HepG2 (cell line): ENCODE data around the gene PSKH1.

Experiments
- CAMTA2 ChIP-seq: sonication (generic); formaldehyde crosslinking; IDR thresholded peaks from 2 replicates; pipeline ENCODE4 v1.4.0; 2020; ENCODE audit warnings: mild to moderate bottlenecking, missing genetic modification reagents, borderline replicate concordance
- CREB1 ChIP-seq, 2 experiments: fragments of 450-650 bp in 1 of 2; IDR thresholded peaks; 2 replicates each; pipeline ENCODE4 v1.6.1; 2016 to 2017; ENCODE audit warnings: control low read depth in 1 of 2, mild to moderate bottlenecking in 1 of 2, missing compliant biosample characterization in 1 of 2, missing genetic modification characterization in 1 of 2
- CTCF ChIP-seq: sonication (generic); formaldehyde crosslinking; IDR thresholded peaks from 2 replicates; pipeline ENCODE4 v1.5.0; 2020; ENCODE audit warnings: mild to moderate bottlenecking, missing genetic modification reagents, moderate library complexity
- EHMT2 ChIP-seq: fragments of 200-600 bp; sonication (generic); IDR thresholded peaks from 2 replicates; pipeline ENCODE4 v1.7.0; 2017; ENCODE audit warnings: antibody characterized with exemption, low read depth, low read length, borderline replicate concordance
- EZH2 ChIP-seq: conservative IDR thresholded peaks from 2 replicates; pipeline ENCODE4 v1.6.1; 2012; ENCODE audit warnings: mild to moderate bottlenecking, low read depth, low read length, moderate library complexity
- HINFP ChIP-seq: sonication (generic); formaldehyde crosslinking; IDR thresholded peaks from 2 replicates; pipeline ENCODE4 v1.4.0; 2020; ENCODE audit warnings: low read depth, mild to moderate bottlenecking, missing genetic modification reagents
- HNRNPLL ChIP-seq: fragments of 200-400 bp; formaldehyde crosslinking; IDR thresholded peaks from 2 replicates; pipeline ENCODE4 v1.6.1; 2017; ENCODE audit warnings: mild to moderate bottlenecking, low read depth, low read length; ENCODE audit not compliant: poor library complexity, severe bottlenecking
- HNRNPUL1 ChIP-seq: fragments of 200-400 bp; formaldehyde crosslinking; IDR thresholded peaks from 2 replicates; pipeline ENCODE4 v1.6.1; 2017; ENCODE audit warnings: low read depth, mild to moderate bottlenecking, low read length, moderate library complexity
- KDM1A ChIP-seq: IDR thresholded peaks from 2 replicates; pipeline ENCODE4 v1.6.1; 2016; ENCODE audit warnings: missing compliant biosample characterization
- MYNN ChIP-seq: sonication (generic); formaldehyde crosslinking; IDR thresholded peaks from 2 replicates; pipeline ENCODE4 v1.4.0; 2020; ENCODE audit warnings: mild to moderate bottlenecking, low read depth, missing genetic modification reagents
- SIN3A ChIP-seq: IDR thresholded peaks from 2 replicates; pipeline ENCODE4 v1.6.1; 2011; ENCODE audit warnings: low read depth, mild to moderate bottlenecking, control low read depth, low read length, borderline replicate concordance
- THYN1 ChIP-seq: sonication (generic); formaldehyde crosslinking; IDR thresholded peaks from 2 replicates; pipeline ENCODE4 v1.8.1; 2023; ENCODE audit warnings: low read depth, mild to moderate bottlenecking, moderate library complexity, missing genetic modification reagents, borderline replicate concordance
- TOPORS ChIP-seq: sonication (generic); formaldehyde crosslinking; IDR thresholded peaks from 2 replicates; pipeline ENCODE4 v1.8.0; 2023; ENCODE audit warnings: mild to moderate bottlenecking, missing genetic modification reagents
- ZNF224 ChIP-seq: sonication (generic); formaldehyde crosslinking; IDR thresholded peaks from 2 replicates; pipeline ENCODE4 v1.5.0; 2020; ENCODE audit warnings: mild to moderate bottlenecking, missing genetic modification reagents

- TF ChIP-seq KDM1A (CRISPR knock-in tag) (no peak), TOPORS (no peak), CTCF (CRISPR knock-in tag) (no peak), THYN1 (no peak), SIN3A (no peak), EZH2 (no peak), HNRNPLL (no peak), MYNN (CRISPR knock-in tag) (no peak), ZNF224 (CRISPR knock-in tag) (no peak), CREB1 (IDR thresholded peaks at IDR 0.05) (no peak), CREB1 (CRISPR knock-in tag; IDR thresholded peaks at IDR 0.05) (no peak), EHMT2 (no peak), HINFP (CRISPR knock-in tag) (no peak), HNRNPUL1 (no peak), CAMTA2 (CRISPR knock-in tag) (no peak)
These were observed 4.2 kb downstream of the PSKH1 start for GRCh38 chr16:67897231-67897630.
